GM23338 (cell line): ENCODE measurements around the gene HYCC2.

Experiments
- CREB1 ChIP-seq: fragments of 250-450 bp; sonication (Bioruptor Pico); IDR thresholded peaks from 2 replicates; pipeline ENCODE4 v1.5.0; 2020; ENCODE audit warnings: low read depth, mild to moderate bottlenecking, moderate library complexity
- CTCF ChIP-seq, 2 experiments: fragments of 200-600 bp in 1 of 2; sonication (generic) in 1 of 2; conservative IDR thresholded peaks; 2 replicates each; pipeline versions ENCODE4 v1.5.1 to v1.6.1; 2016 to 2017; ENCODE audit warnings: antibody characterized with exemption in 2 of 2, low read depth in 2 of 2, mild to moderate bottlenecking in 2 of 2, moderate library complexity in 1 of 2
- EZH2 ChIP-seq: fragments of 200-600 bp; sonication (generic); IDR thresholded peaks from one replicate; pipeline ENCODE4 v1.8.0; 2017; ENCODE audit warnings: antibody characterized with exemption, mild to moderate bottlenecking, low read depth; ENCODE audit not compliant: unreplicated experiment
- EZH2phosphoT487 ChIP-seq: fragments of 200-600 bp; sonication (generic); IDR thresholded peaks from one replicate; pipeline ENCODE4 v1.8.1; 2018; ENCODE audit warnings: antibody characterized with exemption; ENCODE audit not compliant: unreplicated experiment
- JUNB ChIP-seq: IDR thresholded peaks from one replicate; pipeline ENCODE4 v1.6.1; 2016; ENCODE audit warnings: antibody characterized with exemption; ENCODE audit not compliant: unreplicated experiment
- POLR2AphosphoS5 ChIP-seq: IDR thresholded peaks from 2 replicates; pipeline ENCODE4 v1.6.1; 2016; ENCODE audit warnings: antibody characterized with exemption, low read depth
- ZNF114 ChIP-seq: fragments of 250-450 bp; sonication (Bioruptor Pico); IDR thresholded peaks from 2 replicates; pipeline ENCODE4 v1.5.0; 2020; ENCODE audit warnings: mild to moderate bottlenecking, moderate library complexity
- TF ChIP-seq, protein P1 (sequence below): IDR thresholded peaks from one replicate; pipeline ENCODE4 v1.6.1; 2018; ENCODE audit warnings: antibody characterized with exemption; ENCODE audit not compliant: unreplicated experiment

GRCh38 chr2:201084863-201085262, 13.4 kb upstream of the HYCC2 start:
- TF ChIP-seq CTCF (conservative IDR thresholded peaks at IDR 0.05; ENCODE audit: low read depth in 2 of 2): no peak
- TF ChIP-seq EZH2: no peak
- no peak for TF ChIP-seq EZH2phosphoT487
- TF ChIP-seq, protein P1, sequence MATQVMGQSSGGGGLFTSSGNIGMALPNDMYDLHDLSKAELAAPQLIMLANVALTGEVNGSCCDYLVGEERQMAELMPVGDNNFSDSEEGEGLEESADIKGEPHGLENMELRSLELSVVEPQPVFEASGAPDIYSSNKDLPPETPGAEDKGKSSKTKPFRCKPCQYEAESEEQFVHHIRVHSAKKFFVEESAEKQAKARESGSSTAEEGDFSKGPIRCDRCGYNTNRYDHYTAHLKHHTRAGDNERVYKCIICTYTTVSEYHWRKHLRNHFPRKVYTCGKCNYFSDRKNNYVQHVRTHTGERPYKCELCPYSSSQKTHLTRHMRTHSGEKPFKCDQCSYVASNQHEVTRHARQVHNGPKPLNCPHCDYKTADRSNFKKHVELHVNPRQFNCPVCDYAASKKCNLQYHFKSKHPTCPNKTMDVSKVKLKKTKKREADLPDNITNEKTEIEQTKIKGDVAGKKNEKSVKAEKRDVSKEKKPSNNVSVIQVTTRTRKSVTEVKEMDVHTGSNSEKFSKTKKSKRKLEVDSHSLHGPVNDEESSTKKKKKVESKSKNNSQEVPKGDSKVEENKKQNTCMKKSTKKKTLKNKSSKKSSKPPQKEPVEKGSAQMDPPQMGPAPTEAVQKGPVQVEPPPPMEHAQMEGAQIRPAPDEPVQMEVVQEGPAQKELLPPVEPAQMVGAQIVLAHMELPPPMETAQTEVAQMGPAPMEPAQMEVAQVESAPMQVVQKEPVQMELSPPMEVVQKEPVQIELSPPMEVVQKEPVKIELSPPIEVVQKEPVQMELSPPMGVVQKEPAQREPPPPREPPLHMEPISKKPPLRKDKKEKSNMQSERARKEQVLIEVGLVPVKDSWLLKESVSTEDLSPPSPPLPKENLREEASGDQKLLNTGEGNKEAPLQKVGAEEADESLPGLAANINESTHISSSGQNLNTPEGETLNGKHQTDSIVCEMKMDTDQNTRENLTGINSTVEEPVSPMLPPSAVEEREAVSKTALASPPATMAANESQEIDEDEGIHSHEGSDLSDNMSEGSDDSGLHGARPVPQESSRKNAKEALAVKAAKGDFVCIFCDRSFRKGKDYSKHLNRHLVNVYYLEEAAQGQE: no peak
- no peak for TF ChIP-seq POLR2AphosphoS5
- TF ChIP-seq CREB1: no peak
- no peak for TF ChIP-seq JUNB
- no peak for TF ChIP-seq ZNF114 (CRISPR knock-in tag)
